ENCODE measurements around the gene CST3.

DNA sequence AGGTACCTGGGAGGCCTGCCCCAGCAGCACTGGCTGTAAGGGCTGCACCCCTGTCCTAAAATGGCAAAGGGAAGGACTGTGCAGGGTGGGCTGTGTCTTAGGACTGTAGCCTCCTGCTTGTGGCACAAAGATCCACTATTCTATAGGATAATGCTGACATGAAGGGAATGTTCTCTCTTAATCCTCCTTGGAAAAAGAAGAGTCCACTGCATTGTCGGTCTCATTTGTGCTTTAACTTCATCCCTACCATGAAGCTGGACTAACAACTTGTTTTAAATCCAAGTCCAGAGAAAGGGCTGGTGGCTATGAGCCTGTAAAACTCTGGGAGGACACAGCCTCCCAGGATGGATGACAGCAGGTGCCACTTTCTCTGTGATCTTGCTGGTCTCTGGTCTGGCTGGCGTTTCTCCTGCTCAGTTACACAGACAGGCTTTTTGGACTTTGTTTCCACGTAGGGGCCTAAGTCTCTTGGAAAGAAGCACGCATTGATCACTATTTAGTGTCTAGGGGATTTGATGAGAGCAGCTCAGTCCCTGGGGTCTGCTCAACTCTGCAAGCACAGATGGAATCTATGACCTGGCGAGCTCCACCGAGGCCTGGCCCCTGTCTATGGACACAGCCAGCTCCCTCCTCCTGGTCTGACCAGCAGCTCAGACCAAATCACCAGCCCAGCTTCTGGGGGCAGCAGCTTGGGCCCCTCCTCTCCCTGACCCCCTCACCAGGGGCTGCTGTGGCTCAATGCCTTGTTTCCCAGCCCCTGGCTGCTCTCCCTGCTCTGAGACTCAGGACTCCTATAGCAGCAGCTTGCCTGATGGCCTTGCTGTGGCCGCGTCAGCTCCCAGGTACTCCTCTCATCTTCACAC is 4.8 kb downstream of the CST3 start:
- TF ChIP-seq CTCF (IDR thresholded peaks at IDR 0.05; ENCODE audit: low read length) (no peak), EZH2phosphoT487 (IDR thresholded peaks at IDR 0.05; ENCODE audit: low read length) (no peak), EZH2 (optimal IDR thresholded peaks at IDR 0.05; ENCODE audit: low read depth, low read length) (no peak)

Data from MM.1S (cell line).